Cerebellar cortex (tissue), 1 donor: ENCODE results near the gene ATAD2B.
"Not testable (repeated sequence)": the region's sequence is repeated elsewhere in the genome, so short reads cannot be mapped to it uniquely, and the experiment has no call there.

Source experiments
- DNase-seq: peaks from one replicate; pipeline ENCODE4 v3.0.0-alpha.2; 2015; ENCODE audit warnings: low spot score

The ATAD2B gene

GRCh38 chr2:23788100-23788499 is 138.8 kb downstream of the ATAD2B start:
- no peak for DNase-seq

GRCh38 chr2:23784971-23785370 is 142.0 kb downstream of the ATAD2B start:
- DNase-seq = no peak

- no peak for DNase-seq
Measured at GRCh38 chr2:23782646-23783045, 144.3 kb downstream of the ATAD2B start.

- no peak for DNase-seq
Measured at GRCh38 chr2:23782126-23782525, 144.8 kb downstream of the ATAD2B start.

- not testable (repeated sequence) for DNase-seq
Measured at GRCh38 chr2:23780465-23780864, 146.5 kb downstream of the ATAD2B start.

- no peak for DNase-seq
Measured at GRCh38 chr2:23777826-23778225, 149.1 kb downstream of the ATAD2B start.

- DNase-seq = no peak
Measured at GRCh38 chr2:23776021-23776420, 150.9 kb downstream of the ATAD2B start.

- DNase-seq = no peak
Measured at GRCh38 chr2:23772684-23773083, 154.2 kb downstream of the ATAD2B start.

GRCh38 chr2:23772056-23772455 is 154.9 kb downstream of the ATAD2B start:
- no peak for DNase-seq

- DNase-seq = no peak
Measured at GRCh38 chr2:23769364-23769763, 157.6 kb downstream of the ATAD2B start.

GRCh38 chr2:23767876-23768621 is 158.9 kb downstream of the ATAD2B start:
- DNase-seq = no peak

GRCh38 chr2:23762141-23762540 is 164.8 kb downstream of the ATAD2B start:
- DNase-seq = no peak

GRCh38 chr2:23761638-23762037 is 165.3 kb downstream of the ATAD2B start:
- no peak for DNase-seq

- peak; percentile 16 for DNase-seq
Measured at GRCh38 chr2:23760736-23761135, 166.2 kb downstream of the ATAD2B start.

GRCh38 chr2:23757686-23758433 is 169.1 kb downstream of the ATAD2B start:
- DNase-seq = no peak

GRCh38 chr2:23756593-23757292 is 170.2 kb downstream of the ATAD2B start:
- no peak for DNase-seq

GRCh38 chr2:23754970-23755369 is 172.0 kb downstream of the ATAD2B start:
- DNase-seq = no peak

GRCh38 chr2:23753291-23754010 is 173.5 kb downstream of the ATAD2B start:
- no peak for DNase-seq

- no peak for DNase-seq
Measured at GRCh38 chr2:23751747-23752265, 175.1 kb downstream of the ATAD2B start.

- DNase-seq = no peak
Measured at GRCh38 chr2:23746141-23746863, 180.6 kb downstream of the ATAD2B start.

GRCh38 chr2:23745726-23746105 is 181.2 kb downstream of the ATAD2B start:
- DNase-seq = peak; percentile 14
